ENCODE data around the gene RNF222.

The RNF222 gene

GRCh38 chr17:8426802-8427201, 29.2 kb upstream of the RNF222 start:
- Histone ChIP-seq H3K79me2 (ENCODE audit: insufficient read depth, low read length) (no peaks in the 10 kb centered on the region), H3K9ac (ENCODE audit: low read depth, low read length, poor library complexity, severe bottlenecking) (no peak overlapping the region), H3K9me3 (ENCODE audit: insufficient read depth, low read depth, low read length) (no peaks in the 10 kb centered on the region), H3K4me2 (ENCODE audit: low read depth, low read length, poor library complexity, severe bottlenecking) (no peak overlapping the region), H3K36me3 (ENCODE audit: insufficient read depth, low read length) (no peaks in the 10 kb centered on the region), H4K20me1 (ENCODE audit: insufficient read depth, low read length, poor library complexity, severe bottlenecking) (no peaks in the 10 kb centered on the region), H3K4me1 (ENCODE audit: insufficient read depth, low read length, poor library complexity, severe bottlenecking) (no peaks in the 10 kb centered on the region), H3K4me3 (ENCODE audit: low read length, poor library complexity, severe bottlenecking) (no peak overlapping the region), H3F3A (ENCODE audit: low read depth) (no peaks in the 10 kb centered on the region), H2AFZ (ENCODE audit: low read length) (no peak overlapping the region), H3K27me3 (ENCODE audit: insufficient read depth, low read length, poor library complexity, severe bottlenecking) (no peaks in the 10 kb centered on the region), H3K9me2 (replicated peaks; ENCODE audit: low read depth, low read length) (no peaks in the 10 kb centered on the region)
- TF ChIP-seq EZH2phosphoT487 (IDR thresholded peaks at IDR 0.05; ENCODE audit: borderline replicate concordance) = no peak
- no peak for TF ChIP-seq CTCF (conservative IDR thresholded peaks at IDR 0.05; ENCODE audit: low read length)

- Histone ChIP-seq H2AFZ (ENCODE audit: low read length) (no peak overlapping the region), H3K9me3 (ENCODE audit: insufficient read depth, low read depth, low read length) (no peaks in the 10 kb centered on the region), H4K20me1 (ENCODE audit: insufficient read depth, low read length, poor library complexity, severe bottlenecking) (no peaks in the 10 kb centered on the region), H3K9ac (ENCODE audit: low read depth, low read length, poor library complexity, severe bottlenecking) (no peak overlapping the region), H3K79me2 (ENCODE audit: insufficient read depth, low read length) (no peaks in the 10 kb centered on the region), H3K27me3 (ENCODE audit: insufficient read depth, low read length, poor library complexity, severe bottlenecking) (no peaks in the 10 kb centered on the region), H3K4me3 (ENCODE audit: low read length, poor library complexity, severe bottlenecking) (no peak overlapping the region), H3F3A (ENCODE audit: low read depth) (no peaks in the 10 kb centered on the region), H3K36me3 (ENCODE audit: insufficient read depth, low read length) (no peaks in the 10 kb centered on the region), H3K4me1 (ENCODE audit: insufficient read depth, low read length, poor library complexity, severe bottlenecking) (no peaks in the 10 kb centered on the region), H3K9me2 (replicated peaks; ENCODE audit: low read depth, low read length) (no peaks in the 10 kb centered on the region), H3K4me2 (ENCODE audit: low read depth, low read length, poor library complexity, severe bottlenecking) (no peak overlapping the region)
- TF ChIP-seq EZH2phosphoT487 (IDR thresholded peaks at IDR 0.05; ENCODE audit: borderline replicate concordance) (no peak), CTCF (conservative IDR thresholded peaks at IDR 0.05; ENCODE audit: low read length) (no peak)
Measured at GRCh38 chr17:8426094-8426720, 28.6 kb upstream of the RNF222 start.

GRCh38 chr17:8421571-8421970, 23.9 kb upstream of the RNF222 start:
- no peak overlapping the region for H3K4me3 ChIP-seq (ENCODE audit: low read length, poor library complexity, severe bottlenecking)
- no peak overlapping the region for H2AFZ ChIP-seq (ENCODE audit: low read length)
- H3F3A ChIP-seq (ENCODE audit: low read depth) = no peaks in the 10 kb centered on the region
- H3K9me2 ChIP-seq (replicated peaks; ENCODE audit: low read depth, low read length) = no peaks in the 10 kb centered on the region
- H3K79me2 ChIP-seq (ENCODE audit: insufficient read depth, low read length) = no peaks in the 10 kb centered on the region
- H3K36me3 ChIP-seq (ENCODE audit: insufficient read depth, low read length) = no peaks in the 10 kb centered on the region
- H3K9me3 ChIP-seq (ENCODE audit: insufficient read depth, low read depth, low read length) = no peaks in the 10 kb centered on the region
- TF ChIP-seq EZH2phosphoT487 (IDR thresholded peaks at IDR 0.05; ENCODE audit: borderline replicate concordance) = no peak
- TF ChIP-seq CTCF (conservative IDR thresholded peaks at IDR 0.05; ENCODE audit: low read length) = no peak
- H3K4me2 ChIP-seq (ENCODE audit: low read depth, low read length, poor library complexity, severe bottlenecking) = no peak overlapping the region
- no peaks in the 10 kb centered on the region for H4K20me1 ChIP-seq (ENCODE audit: insufficient read depth, low read length, poor library complexity, severe bottlenecking)
- no peaks in the 10 kb centered on the region for H3K27me3 ChIP-seq (ENCODE audit: insufficient read depth, low read length, poor library complexity, severe bottlenecking)
- H3K4me1 ChIP-seq (ENCODE audit: insufficient read depth, low read length, poor library complexity, severe bottlenecking) = no peaks in the 10 kb centered on the region
- H3K9ac ChIP-seq (ENCODE audit: low read depth, low read length, poor library complexity, severe bottlenecking) = no peak overlapping the region

All from Loucy (cell line).